Breast epithelium (tissue), 3 donors: Measurements from ENCODE around the gene CCL5.

ENCODE experiments used
- CTCF ChIP-seq, 3 donors: fragments of 450-650 bp; IDR thresholded peaks; one replicate each; pipeline ENCODE4 v1.5.1; 2016 to 2017; ENCODE audit warnings: antibody characterized with exemption in 3 of 3, mild to moderate bottlenecking in 3 of 3, moderate library complexity in 3 of 3
- POLR2A ChIP-seq: fragments of 450-650 bp; IDR thresholded peaks from one replicate; pipeline ENCODE4 v1.6.1; 2016; ENCODE audit warnings: antibody characterized with exemption, mild to moderate bottlenecking, moderate library complexity

- TF ChIP-seq POLR2A (no peak), CTCF (IDR thresholded peaks at IDR 0.05) (no peak)
Observed at GRCh38 chr17:35844547-35844946, 35.6 kb downstream of the CCL5 start.
